ENCODE results near the gene CTU1.

Gene CTU1

DNA sequence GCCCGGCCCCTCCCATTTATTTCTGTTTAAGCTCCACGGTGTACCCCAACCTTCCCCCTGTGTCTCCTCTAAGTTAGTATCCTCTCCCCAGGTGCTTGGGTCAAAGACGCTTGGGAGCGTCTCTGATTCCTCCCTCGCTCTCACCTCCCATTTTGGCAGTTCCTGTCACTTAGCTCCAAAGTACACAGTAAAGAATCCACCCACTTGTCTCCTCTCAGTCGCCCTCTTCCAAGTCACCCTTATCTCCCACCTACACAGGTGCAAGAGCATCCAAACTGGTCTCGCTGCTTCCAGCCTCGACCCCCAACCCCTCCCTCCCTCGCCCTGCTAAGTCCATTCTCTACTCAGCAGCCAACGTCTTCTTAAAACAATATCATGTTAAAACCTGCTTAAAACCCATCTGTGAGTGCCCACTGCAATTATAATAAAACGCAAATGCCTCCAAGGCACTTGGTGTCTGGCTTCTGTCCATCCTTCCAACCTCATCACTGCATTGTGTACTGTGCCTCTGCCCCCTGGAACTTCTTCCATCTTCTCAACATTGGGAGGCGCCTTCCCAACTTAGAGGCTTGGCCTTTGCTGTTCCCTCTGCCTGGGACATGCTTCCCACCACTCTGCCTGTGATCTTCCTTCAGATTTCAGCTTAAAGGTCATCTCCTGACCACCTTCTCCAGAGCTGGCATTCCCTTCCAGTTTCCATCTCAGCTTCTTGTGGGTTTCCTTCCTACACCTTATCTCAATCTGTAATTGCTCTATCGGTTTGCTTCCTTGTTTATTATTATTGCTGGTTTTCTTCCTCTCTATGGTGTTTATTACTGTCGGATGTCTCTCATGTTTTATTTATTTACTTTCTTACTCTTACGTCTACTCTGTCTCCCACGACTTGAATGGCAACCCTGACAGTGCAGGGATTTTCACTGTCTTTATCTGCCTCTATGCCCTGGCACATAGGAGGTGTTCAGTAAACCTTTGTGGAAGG, 16.0 kb downstream of the CTU1 start:
- no peak for DNase-seq
- in situ Hi-C loops (cut with MboI; ENCODE audit: low pct_unique_long_range_greater_than_20kb, low sequenced_read_pairs) = no loop called here

DNA sequence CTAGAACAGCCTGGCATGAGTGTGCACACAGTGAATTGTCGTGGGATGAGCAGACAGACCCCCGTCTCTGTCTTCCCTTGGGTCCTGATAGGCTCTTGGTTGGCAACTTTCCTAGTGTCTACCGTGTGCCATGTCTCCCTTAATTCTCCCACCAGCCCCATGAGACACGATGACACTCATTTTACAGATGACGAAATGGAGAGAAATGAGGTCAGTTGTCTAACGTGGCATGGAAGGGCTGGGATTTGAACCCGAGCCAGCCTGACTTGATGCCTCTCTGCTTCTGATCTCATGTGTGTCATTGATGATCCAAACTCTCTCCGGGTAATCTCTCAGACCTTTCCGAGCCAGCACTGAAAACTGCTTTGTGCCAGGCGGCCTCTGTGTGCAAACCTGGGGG, 17.1 kb downstream of the CTU1 start:
- in situ Hi-C loops (cut with MboI; ENCODE audit: low pct_unique_long_range_greater_than_20kb, low sequenced_read_pairs) = no loop called here
- no peak for DNase-seq

DNA sequence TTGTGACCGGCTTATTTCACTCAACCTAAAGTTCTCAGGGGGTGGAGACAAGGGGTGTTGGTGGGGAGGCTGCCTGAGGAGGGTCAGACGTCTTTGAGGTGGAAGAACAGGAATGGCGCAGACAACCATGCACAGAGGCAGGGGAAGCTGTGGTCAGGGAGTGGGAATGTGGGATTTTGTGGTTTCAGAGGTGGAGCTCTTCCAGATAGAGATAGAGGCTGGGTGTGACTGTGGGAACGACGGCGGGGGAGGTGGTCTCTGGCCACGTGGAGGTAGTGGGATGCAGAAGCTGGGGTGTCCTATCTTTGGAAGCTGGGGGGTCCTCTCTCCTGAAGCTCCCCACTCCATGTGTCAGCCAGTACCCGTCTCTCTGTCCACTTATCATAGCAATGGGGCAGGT, 17.7 kb downstream of the CTU1 start:
- no peak for DNase-seq
- in situ Hi-C loops (cut with MboI; ENCODE audit: low pct_unique_long_range_greater_than_20kb, low sequenced_read_pairs) = no loop called here

DNA sequence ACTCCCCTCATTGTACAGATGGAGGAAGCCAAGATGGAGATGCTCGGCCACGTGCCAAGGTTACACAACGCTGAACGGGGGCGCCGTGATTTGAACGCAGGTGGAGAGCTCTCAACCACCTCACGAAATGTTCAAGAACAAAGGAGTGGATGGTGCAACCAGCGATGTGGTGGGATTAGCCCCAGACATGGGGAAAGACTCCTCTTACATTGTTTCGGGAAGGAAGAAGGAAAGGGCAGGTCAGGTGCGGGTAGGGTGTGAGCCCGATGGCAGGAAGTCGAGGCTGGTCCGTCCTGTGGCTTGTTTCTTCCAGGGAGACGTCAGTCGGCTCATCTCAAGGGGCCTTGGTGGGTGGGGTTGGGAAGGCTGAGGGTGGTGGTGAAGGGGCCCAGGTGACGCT, 18.4 kb downstream of the CTU1 start:
- in situ Hi-C loops (cut with MboI; ENCODE audit: low pct_unique_long_range_greater_than_20kb, low sequenced_read_pairs) = no loop called here
- DNase-seq = no peak

DNA sequence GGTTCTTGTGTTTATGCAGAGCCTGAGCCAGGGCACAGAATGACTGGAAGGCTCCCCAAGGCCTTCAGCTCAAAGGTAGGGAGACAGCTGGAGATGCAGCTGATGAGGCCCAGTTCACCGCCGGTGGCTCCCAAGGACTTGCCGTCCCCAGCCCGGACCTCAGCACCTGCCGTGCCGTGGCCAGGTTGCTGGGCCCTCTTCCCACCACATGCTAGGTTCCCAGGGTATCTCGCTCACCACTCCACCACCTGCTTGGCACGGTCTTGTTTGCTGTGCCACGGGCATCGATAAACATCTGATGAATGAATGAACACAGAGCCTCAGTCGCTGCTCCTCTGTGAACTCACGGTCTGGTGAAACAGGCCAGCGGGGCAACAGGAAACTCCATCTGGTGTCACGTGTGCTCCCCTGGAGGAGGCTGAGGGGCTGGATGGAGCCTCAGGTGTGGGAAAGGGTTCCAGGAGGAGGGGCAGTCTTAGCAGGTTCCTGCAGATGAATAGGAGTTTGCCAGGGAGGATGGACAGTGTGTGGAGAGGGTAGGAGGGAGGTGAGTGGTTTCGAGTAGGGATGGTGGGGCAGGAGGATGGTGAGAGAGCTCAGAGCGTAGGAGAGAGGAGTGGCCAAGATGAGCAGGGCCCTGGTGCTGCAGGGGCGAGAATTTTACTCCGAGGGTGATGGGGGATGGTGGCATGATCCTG, 21.9 kb downstream of the CTU1 start:
- in situ Hi-C loops (cut with MboI; ENCODE audit: low pct_unique_long_range_greater_than_20kb, low sequenced_read_pairs) = no loop called here
- no peak for DNase-seq

DNA sequence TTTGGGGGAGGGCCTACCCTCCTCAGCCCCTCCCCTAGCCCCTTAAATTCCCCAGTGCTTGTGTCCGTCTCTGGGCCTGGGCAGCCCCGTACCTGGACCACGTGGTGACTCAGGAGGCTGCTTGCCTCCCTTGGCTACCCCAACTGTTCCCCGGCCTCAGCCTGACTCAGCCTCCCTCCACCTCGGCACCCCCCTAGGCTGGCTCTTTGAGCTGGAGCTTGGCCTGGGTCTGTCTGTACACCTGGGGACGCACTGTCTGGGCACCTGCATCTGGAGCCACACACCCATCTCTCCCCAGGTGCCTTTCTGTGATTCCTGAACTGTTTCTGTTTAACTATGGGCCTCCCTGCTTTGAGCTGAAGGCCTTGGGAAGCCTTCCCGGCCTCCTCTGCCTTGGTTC, 23.7 kb downstream of the CTU1 start:
- DNase-seq = no peak
- in situ Hi-C loops (cut with MboI; ENCODE audit: low pct_unique_long_range_greater_than_20kb, low sequenced_read_pairs) = no loop called here

DNA sequence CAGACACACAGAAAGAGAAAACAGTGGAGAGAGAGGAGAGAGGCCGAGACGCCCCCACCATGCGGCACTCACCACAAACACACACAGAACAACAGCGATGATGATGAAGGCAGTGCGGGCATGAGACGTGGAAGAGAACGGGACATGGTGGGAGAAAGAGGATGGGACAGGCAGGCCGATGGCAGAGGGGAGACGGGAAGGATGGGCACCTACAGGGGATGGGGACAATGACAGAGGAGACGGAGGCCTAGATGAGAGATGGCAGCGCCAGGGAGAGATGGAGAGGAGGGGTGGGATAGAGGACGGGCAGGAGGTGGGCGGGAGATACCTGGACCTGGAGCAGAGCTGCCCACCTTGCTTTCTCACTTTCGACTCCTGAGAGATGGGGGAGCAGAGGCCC, 24.4 kb downstream of the CTU1 start:
- no peak for DNase-seq

DNA sequence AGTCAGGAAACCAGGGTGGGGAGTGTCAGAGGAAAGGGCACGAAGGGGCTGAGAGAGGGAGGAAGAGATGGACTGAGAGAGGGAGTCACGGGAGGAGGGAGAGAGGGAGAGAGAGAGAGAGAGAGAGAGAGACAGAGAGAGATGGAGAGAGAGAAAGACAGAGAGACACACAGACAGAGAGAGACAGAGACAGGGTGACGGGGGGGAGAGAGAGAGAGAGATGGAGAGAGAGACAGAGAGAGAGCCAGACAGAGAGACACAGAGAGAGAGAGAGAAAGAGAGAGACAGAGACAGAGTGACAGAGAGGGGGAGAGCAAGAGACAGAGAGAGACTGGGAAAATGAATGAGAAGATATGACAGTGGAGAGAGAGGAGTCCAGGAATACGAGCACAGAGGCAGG, 25.0 kb downstream of the CTU1 start:
- DNase-seq = no peak
- in situ Hi-C loops (cut with MboI; ENCODE audit: low pct_unique_long_range_greater_than_20kb, low sequenced_read_pairs) = no loop called here

More for the DNA sequence above, 24.4 kb downstream of the CTU1 start:
- in situ Hi-C loops (cut with MboI; ENCODE audit: low pct_unique_long_range_greater_than_20kb, low sequenced_read_pairs) = no loop called here

DNA sequence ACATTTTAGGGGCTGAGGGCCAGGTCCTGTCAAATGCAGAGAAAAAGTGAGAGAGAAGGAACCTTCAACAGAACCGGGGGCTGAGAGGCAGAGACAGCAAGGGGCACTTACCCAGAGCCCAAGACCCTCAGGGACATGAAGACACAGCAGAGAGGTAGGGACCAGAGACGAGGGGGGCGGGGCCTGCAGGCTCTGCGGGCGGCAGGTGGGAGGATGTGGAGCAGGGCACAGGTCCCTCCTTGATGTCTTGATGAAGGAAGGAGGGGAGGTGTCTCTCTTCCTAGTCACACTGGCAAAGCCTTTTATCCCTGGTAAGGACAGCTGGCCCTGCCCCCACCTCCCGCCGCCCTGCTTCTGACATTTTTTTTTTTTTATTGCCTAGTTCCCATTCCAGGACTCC, 25.6 kb downstream of the CTU1 start, which contains the start of gene KLK14:
Gene KLK14 (minus strand): TSS at position 277 of the 400 bp plus-strand sequence. CDS start 273 bp downstream, at position 4.
- in situ Hi-C loops (cut with MboI; ENCODE audit: low pct_unique_long_range_greater_than_20kb, low sequenced_read_pairs) = no loop called here
- no peak for DNase-seq

DNA sequence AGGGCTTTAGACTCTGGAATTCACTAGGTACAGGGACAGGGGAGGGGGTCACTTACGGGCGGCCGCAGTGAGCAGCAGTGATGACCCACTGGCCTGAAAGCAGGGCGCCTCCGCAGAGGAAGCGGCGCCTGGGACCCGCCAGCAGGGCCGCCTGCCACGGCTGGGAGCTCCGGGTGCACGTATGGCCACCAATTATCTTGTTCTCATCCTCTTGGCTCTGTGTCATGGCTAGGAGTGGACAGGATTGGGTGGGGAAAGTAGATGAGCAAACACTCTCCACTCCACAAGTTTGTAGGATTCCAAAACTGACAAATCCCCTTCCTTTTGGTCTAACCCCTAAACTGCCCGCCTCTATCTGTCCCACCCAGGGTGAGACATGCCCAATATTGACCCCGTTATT, 26.7 kb downstream of the CTU1 start:
- in situ Hi-C loops (cut with MboI; ENCODE audit: low pct_unique_long_range_greater_than_20kb, low sequenced_read_pairs) = no loop called here
- no peak for DNase-seq

DNA sequence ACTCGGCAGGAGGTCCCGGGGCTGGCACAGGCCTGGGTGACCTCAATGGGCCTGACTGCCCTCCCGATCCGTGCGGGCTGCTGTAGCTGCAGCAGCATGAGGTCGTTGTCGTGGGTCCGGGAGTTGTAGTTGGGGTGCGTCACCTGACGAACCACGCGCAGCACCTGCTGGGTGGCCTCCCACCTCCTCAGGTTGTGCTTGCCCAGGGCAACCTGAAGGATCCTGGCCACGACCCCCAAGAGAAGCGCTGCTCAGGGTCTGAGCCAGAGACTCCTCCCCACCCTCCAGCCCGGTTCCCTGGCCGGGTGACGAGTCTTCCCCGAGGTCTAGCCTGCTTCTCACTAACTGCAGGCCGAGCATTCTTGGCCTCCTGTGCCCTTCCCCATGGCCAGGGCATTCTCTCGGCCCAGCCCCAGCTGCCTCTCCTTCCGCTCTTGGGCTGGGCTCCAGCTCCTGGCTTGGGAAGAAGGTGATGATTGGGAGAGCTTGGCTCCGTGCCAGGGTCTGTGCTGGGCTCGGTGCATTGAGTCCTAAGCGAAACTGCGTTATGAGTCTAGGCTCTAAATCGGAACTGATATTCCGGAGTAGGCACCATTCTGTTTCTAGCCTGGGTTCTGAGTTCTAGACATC, 28.6 kb downstream of the CTU1 start:
- no peak for DNase-seq
- in situ Hi-C loops (cut with MboI; ENCODE audit: low pct_unique_long_range_greater_than_20kb, low sequenced_read_pairs) = no loop called here

DNA sequence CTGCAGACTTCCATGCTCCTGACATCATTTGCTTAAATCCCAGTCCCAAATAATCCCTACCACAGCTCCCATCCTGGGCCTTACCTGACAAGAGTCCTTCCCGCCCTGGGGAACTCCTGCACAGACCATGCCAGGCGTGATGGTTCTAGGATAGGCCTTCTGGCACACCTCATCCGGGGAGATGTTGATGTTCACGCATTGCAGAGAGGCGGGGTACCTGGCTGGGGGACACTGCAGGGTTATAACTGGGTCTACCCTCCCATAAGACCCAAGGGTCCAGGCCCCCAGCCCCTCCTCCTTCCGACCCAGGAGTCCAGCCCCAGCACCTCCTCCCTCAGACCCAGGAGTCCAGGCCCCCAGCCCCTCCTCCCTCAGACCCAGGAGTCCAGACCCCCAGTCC, 29.5 kb downstream of the CTU1 start:
- in situ Hi-C loops (cut with MboI; ENCODE audit: low pct_unique_long_range_greater_than_20kb, low sequenced_read_pairs) = no loop called here
- no peak for DNase-seq

DNA sequence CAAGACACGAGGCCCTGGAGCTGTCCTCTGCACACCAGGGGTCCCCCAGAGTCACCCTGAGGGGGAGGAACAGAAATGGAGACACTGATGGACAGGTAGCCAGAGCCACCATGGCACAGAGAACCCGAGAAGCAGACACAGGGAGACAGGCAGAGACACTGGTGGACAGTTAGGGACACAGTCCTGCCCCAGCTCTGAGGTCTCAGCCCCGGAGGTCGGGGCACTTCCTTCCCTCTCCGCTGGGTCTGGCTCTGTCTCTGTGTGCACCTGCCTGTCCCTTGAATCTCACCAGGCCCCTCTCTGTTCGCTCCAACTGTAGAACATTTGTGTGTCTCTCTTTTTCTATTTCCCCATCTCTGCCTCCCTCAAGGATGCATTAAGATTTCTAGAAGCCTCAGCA, 30.1 kb downstream of the CTU1 start:
- in situ Hi-C loops (cut with MboI; ENCODE audit: low pct_unique_long_range_greater_than_20kb, low sequenced_read_pairs) = no loop called here

DNA sequence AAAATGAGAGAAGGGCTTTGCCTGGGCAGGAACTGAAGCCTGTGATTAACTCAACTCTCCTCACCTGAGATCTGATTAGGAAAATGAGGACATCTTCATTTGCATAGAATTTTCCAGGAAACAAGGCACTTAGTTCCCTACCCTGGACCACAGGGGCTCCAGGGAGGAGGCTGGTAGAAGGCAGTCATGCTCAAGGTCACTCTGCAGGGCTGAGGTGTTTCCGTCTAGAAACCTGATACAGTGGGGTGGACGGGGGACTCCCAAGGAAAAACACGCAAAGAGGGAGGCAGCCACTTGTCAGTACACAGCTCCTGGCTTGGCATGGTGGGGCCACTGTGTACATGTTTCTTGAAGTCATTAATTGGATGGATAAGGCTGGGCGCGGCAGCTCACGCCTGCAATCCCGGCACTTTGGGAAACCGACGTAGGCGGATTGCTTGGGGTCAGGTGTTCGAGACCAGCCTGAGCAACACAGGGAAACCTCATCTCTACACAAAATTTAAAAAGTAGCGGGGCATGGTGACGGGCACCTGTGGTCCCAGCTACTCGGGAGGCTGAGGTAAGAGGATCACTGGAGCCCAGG, 31.5 kb downstream of the CTU1 start:
- in situ Hi-C loops (cut with MboI; ENCODE audit: low pct_unique_long_range_greater_than_20kb, low sequenced_read_pairs) = no loop called here
- no peak for DNase-seq

More for the DNA sequence above, 30.1 kb downstream of the CTU1 start:
- DNase-seq = no peak

DNA sequence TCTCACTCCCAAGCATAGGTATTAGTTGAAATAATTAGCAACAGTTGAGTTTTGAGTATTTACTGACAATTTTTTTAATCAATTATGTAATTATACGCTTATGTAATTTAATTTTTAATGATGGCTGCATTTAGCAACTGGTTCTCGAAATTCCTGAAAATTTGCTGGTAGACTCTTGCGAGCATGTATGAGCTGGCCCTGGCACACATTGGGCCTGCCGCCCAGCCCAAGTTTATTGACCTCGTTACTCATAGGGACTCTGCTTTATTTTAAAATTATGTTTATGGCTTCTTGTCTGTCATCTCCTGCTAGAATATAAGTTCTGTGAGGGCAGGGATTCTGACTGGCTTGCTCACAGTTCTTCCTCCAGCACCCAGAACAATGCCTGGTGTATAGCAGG, 32.2 kb downstream of the CTU1 start:
- in situ Hi-C loops (cut with MboI; ENCODE audit: low pct_unique_long_range_greater_than_20kb, low sequenced_read_pairs) = no loop called here
- no peak for DNase-seq

DNA sequence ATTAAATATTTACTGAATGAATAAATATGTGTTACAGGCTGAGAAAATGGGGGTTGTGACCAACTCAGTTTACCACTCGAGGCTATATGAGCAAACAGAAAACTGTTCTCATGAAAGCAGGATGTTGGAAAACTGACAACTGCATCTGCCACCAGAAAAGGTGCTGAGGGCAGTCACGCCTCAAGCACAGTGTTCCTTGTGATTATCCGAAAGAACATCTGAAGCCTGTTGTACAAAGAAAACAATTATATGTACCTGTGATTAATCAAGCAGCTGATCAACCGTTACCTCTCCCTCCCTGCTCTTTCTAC, 37.2 kb downstream of the CTU1 start:
- in situ Hi-C loops (cut with MboI; ENCODE audit: low pct_unique_long_range_greater_than_20kb, low sequenced_read_pairs) = no loop called here

DNA sequence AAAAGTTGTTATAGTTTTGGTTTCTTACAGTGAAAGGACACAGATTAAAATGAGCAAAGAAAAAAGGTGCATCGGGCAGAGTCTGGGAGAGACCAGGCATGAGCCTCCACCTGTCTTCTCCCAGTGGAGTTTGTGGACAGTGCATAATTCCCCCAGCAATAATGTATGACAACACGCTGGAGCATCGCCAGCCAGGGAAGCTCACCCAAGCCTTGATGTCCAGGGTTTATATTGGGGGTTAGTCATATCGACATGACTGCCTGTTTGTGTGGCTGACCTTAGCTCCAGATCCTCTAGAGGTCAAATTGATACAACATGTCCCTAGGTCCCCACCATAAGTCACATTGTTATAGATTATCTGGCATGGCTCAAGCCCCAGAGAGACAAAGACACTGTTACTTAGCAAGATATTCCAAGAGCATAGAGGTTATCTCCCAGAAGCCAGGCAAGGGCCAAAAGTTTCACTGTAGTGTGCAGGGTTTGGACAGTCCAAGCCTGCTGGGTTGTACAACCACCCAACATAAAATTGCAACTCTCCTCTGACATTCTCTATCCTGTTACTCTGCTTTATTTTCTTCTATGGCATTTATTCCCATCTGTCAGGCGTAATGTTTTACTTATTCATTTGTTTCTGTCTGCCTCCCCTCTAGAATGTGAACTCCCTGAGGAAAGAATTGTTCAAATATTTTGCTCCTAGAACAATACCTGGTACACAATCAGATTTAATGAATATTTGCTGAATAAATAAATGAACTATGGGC, 37.7 kb downstream of the CTU1 start:
- no peak for DNase-seq
- in situ Hi-C loops (cut with MboI; ENCODE audit: low pct_unique_long_range_greater_than_20kb, low sequenced_read_pairs) = no loop called here

More for the DNA sequence above, 37.2 kb downstream of the CTU1 start:
- DNase-seq = no peak

DNA sequence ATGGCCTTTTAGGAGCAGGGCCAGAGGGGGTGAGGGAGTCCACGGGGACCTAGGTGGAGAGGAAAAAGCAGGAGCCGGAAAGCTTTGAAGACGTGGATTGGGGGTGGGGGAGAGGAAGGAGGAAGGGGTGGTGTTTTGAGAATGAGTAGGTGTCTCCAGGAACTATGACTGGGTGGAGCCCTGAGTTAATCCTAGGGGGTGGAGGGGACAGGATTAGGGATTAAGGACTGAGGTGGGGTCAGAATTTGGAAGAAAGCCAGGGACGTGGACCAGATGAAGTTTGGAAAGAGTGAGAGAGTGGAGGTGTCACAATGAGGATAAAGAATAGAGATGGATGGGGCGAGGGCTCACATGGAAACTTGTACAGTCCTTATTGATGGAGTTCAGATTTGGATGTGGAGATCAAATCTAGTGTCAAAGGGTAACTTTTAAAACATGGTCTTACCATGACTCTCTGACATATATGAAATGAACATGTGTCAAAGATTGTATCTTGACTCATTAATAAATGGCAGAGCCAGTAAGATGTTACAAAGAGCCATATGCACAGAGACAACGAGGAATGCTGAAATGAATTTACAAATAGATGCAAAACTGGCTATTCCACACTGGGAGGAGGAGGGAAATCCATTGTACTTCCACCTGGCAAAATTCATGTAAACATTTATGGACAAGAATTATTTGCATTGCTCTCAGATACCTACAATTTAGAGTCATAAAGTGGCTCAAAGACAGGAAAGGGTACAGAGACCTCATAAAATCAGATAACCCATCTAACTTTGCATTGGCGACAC, 41.6 kb downstream of the CTU1 start:
- in situ Hi-C loops (cut with MboI; ENCODE audit: low pct_unique_long_range_greater_than_20kb, low sequenced_read_pairs) = no loop called here

More for the DNA sequence above, 41.6 kb downstream of the CTU1 start:
- DNase-seq = no peak

All from KBM-7 (cell line).